Endometrial microvascular endothelial cells (primary cell): ENCODE data around the gene GARNL3. TPM values are rescaled to one million over a fixed set of nuclear protein-coding genes. Genes with fewer than 3 reads are reported as not detected.

Experiments
- in situ Hi-C: cut with HindIII; loops from 2 replicates; pipeline ENCODE4 v1.10.0; 2017; ENCODE audit warnings: low sequenced_read_pairs, low pct_unique_long_range_greater_than_20kb; ENCODE audit errors: inconsistent ontology term
- total RNA-seq: library from RNA; depleted of rRNA; stranded (reverse); fragments of >200 nt; gene quantifications from one replicate; pipeline ENCODE4 v1.2.3, GENCODE V29; 2015; ENCODE audit errors: inconsistent ontology term

The GARNL3 gene, protein sequence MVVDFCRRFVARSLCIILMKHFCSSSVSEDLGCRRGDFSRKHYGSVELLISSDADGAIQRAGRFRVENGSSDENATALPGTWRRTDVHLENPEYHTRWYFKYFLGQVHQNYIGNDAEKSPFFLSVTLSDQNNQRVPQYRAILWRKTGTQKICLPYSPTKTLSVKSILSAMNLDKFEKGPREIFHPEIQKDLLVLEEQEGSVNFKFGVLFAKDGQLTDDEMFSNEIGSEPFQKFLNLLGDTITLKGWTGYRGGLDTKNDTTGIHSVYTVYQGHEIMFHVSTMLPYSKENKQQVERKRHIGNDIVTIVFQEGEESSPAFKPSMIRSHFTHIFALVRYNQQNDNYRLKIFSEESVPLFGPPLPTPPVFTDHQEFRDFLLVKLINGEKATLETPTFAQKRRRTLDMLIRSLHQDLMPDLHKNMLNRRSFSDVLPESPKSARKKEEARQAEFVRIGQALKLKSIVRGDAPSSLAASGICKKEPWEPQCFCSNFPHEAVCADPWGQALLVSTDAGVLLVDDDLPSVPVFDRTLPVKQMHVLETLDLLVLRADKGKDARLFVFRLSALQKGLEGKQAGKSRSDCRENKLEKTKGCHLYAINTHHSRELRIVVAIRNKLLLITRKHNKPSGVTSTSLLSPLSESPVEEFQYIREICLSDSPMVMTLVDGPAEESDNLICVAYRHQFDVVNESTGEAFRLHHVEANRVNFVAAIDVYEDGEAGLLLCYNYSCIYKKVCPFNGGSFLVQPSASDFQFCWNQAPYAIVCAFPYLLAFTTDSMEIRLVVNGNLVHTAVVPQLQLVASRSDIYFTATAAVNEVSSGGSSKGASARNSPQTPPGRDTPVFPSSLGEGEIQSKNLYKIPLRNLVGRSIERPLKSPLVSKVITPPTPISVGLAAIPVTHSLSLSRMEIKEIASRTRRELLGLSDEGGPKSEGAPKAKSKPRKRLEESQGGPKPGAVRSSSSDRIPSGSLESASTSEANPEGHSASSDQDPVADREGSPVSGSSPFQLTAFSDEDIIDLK
- total RNA-seq: 6.2 TPM

DNA sequence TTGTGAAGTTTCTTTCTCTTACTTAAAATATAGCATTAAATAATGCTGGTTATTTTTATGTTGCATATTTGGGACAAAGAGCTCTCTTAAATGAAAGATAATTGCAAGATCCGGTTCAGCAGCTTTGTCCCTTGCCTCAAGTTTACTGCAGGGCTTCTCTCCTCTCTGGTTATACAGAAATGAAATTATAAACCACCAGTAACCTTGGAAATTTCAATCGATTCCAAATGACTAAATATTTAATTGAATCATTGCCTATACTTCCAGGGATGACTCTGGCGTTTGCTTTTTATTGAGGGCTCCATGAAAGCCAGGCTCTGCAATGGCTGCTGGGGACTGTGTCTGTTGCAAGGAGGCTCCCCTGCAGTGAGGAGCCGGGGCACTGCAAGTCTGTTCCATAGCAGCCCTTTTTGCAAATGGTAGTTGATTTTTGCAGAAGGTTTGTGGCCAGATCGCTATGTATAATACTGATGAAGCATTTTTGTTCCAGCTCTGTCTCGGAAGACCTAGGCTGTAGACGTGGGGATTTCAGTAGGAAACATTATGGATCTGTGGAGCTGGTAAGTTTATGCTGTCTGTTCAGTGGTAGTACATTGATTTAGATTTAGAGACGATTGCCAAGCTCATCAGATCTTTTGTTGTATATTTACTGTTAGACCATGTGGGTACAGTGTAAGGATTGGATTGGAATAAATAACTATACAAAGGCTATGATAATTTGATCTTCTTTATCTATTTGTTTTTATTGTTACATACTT, at the start of gene GARNL3:
Gene GARNL3, plus strand, starts transcription at position 313 of the 758 bp plus-strand sequence. Its CDS starts 104 bp downstream, at position 417.
- in situ Hi-C loops: no loop called here

DNA sequence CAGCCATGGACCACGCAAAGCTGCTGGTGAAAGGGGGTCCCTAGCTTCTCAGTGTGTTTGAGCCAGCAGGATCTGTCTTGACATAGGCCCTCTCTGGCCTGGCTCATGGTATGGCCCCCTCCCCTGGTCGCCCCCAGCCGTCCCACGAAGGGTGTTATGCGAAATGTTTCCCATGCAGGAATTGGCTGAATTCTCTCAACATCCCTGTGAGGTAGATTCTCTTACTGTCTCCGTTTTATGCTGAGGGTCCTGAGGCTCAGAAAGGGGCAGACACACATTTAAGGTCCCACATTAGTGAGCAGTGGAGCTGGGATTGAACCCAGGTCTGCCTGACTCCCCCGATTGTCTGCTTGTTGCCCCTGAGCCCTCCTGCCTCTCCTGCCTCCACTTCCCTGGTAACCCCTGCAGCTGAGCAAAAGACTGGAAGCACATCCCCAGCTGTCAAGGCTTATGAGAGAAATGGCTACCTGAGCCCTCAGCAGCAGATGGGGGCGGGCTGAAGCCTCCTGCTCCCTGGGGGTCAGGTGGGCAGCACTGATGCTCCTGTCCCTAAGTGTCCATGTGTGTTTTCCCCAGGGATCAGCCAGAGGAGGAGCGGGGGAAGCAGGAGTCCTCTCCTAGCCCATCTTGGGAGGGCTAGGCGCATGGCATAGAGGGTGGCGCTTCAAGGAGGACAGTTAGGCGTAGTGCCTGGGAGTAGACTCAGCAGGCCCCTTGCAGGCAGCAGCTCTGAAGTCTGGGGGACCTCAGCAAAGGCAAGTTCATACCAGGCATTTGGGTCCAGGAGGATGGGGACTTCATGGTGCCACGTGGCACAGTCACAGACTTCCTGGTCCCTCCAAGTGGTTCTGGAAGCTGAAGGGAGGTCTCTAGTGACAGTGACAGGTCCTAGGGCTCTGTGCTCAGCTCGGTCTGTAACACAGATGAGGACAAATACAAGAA, 49.0 kb upstream of the GARNL3 start:
- in situ Hi-C loops: no loop called here

DNA sequence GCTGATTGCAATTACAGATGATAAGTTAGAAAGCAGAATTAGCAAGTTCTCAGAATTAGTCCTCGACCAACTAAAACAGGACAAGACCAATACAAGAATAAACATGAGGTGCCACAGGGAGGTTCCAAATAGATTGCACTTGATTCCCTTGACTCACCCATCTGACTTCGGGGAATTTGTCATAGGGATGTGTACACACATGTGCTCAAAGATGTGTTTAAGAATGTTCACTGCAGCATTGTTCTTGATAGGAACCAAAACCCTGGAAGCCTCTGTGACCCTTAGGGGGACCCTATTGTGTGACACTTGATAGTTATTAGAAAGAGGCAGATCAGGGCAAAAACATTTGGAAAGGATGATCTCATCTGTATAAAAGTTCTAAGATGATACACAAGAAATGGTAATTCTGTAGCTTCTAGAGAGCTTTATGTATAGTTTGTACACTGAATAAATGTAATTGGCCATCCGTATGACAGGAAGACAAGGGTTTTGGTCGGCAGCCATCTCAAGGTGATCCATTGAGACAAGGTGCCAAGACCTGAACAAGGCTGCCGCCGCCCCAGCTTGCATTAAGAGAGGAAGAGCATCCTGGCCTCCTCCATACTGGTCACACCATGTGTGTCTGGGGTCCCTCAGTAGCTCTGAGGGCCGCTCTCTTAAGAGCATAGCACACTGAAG, 48.2 kb upstream of the GARNL3 start:
- in situ Hi-C loops: no loop called here

DNA sequence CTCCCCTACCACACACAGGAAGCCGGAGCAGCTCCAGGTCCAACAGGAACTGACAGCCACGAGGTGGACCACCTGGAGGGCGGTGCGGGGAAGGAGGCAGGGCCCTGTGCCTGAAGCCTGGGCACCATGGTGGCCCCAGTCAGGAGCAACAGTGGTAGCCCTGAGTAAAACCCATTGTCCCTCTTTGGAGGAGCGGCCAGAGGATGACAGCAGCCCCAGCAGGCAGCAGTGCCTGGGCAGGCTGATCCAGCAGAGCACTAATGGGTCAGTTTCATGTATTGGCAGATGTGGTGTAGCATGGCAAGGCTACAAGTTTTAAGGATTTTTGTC, 47.7 kb upstream of the GARNL3 start:
- in situ Hi-C loops: no loop called here

DNA sequence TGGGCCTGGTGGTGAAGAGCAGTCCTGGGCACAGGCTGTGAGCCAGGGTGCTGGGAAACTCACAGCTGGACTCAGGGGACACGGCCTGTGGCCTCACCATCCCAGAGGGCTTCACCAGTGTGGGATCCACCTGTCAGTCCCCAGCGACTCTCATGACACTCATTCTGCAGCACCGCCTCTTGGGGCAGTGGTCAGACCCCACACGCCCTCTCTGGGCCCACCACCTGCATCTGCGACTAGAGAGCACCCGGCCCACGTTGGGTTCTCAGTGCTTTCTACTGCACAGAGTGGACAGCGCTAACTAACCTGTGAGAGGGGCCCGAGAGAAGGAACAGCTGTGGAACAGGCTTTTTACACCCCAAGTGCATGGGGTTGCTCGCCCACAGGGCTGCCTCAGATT, 45.8 kb upstream of the GARNL3 start:
- in situ Hi-C loops: no loop called here

DNA sequence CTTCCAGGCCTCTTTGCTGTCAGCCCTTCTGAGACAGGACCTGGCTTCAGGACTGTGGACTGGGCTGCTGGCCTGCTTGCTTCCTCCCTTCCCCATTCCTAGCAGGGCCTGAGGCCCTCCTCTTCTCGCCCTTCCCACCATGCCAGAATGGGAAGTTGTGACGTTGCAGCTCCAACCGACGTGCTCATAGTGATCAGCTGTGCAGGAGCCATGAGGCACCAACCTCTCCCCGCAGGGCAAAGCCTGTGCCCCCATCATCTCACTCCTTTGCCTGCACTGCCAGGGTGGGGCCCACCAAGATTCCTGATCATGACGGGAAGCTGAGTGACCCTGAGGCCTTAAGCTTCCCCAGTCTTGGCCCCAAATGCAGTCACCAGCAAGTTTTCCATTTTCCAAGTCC, 45.1 kb upstream of the GARNL3 start:
- in situ Hi-C loops: no loop called here

DNA sequence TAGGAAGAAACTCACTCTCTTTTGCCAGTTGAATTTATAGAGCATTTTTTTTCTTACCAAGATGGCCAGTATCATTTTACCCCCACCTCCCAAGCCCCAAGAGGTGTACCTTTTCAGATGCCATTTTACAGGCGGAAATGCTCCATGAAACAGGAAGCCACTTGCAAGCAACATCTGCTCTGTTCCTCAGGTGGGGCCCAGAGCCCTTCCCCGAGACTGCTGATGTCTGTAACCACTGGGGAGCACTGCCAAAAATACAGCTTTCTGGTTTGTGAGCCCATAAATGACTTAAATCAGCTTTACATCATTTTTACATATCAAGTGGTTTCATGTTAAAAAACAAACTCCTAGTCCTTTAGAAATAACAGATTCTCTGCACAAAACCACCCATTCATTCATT, 42.9 kb upstream of the GARNL3 start:
- in situ Hi-C loops: no loop called here

DNA sequence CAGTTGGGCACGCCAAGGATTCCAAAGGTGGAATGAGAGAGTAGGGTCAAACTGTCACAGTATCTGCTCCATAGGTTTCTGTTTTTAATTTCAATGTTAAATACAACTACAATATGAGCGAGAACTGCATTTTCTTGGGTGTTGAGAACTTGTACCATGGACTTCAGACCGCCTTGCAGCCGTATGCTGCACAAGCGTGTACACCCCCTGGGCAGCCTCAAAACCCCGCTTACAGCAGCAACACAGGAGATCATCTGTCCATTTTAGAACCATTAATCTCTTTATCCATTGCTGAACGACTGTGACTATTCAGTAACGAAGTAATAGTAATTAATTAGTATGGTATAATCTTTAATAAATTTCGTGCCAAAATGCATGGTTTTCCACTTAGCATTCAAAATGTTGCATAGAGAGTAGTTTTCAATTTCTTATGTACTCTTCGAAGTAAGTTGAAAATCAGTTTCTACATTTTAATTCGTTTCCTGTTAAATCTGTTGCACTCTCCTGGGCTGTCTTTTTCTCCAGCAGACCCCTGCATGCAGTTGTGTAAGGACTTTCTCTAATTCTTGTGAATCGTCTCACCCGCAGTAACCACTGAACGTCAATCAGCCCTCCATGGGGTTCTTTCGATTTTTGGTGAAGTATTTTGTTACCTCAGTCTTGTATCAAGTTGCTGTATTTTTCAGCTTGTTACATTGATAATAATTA, 42.0 kb upstream of the GARNL3 start:
- in situ Hi-C loops: no loop called here

DNA sequence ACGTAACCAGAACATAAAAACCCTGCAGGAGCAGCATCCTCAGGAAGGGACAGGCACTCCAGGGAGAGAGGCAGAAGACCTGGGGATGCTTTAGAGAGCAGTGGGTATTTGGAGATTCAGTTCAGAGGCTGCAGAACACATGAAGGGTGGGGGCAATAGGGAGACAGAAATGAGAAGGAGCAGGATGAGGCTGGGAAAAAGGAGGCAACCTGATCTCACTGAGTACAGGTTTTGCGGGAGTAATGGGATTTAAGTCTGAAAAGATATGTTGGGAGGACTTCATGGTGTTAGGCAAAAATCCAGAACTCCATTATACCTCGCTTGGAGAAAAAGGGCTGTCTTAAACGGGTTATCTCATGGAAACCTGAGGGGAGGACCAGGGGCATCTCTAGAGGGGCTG, 41.3 kb upstream of the GARNL3 start:
- in situ Hi-C loops: no loop called here

DNA sequence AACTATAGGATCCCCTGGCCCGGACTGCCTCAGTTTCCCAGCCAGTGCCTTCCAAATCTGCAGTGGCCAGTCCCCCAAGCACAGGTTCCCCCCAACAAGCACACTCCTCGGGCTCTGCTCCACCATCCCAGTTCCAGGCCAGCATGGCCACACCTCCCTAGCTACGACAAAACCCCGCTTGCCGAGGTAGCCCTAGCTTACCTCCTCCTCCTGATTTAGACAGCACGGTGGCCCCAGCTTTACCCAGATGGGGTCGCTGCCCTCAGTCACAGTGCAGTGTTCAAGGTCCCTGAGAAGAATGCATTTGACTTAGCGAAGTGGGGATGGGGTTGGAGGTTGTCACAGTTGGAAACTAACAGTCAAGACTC, 40.8 kb upstream of the GARNL3 start:
- in situ Hi-C loops: no loop called here

DNA sequence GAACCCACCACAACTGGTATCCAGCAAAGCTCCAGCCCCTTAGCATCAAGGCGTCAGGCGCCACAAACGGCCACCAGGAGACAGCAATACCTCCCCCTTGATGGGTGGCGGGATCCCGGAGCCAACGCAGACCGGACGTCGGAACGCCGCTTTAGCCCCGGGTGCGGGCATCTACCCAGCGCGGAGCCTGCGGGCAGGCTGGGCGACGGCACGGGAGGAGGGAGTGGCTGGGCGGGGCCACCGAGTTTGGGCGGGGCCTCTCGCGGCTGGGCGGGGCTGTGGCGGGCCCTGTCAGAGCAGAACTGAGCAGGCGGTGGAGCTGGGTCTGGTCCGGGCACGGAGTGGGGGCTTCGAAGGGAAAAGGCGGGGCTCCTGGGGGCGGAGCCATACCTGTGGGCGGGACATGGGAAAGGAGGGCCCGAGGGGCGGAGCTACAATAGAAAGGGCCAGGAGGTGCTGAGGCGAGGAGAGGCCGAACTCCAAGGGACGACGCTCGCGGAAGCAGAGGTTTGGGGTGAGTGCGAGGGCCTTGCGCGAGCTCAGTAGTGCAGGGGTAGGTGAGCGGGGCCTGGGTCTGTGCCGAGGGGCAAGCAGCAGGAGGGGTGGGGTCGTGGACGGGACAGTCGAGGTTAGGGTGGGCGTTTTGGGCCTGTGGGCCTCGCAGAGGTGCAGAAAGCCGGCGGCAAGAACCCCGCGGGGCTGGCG, 40.2 kb upstream of the GARNL3 start:
- in situ Hi-C loops: no loop called here

DNA sequence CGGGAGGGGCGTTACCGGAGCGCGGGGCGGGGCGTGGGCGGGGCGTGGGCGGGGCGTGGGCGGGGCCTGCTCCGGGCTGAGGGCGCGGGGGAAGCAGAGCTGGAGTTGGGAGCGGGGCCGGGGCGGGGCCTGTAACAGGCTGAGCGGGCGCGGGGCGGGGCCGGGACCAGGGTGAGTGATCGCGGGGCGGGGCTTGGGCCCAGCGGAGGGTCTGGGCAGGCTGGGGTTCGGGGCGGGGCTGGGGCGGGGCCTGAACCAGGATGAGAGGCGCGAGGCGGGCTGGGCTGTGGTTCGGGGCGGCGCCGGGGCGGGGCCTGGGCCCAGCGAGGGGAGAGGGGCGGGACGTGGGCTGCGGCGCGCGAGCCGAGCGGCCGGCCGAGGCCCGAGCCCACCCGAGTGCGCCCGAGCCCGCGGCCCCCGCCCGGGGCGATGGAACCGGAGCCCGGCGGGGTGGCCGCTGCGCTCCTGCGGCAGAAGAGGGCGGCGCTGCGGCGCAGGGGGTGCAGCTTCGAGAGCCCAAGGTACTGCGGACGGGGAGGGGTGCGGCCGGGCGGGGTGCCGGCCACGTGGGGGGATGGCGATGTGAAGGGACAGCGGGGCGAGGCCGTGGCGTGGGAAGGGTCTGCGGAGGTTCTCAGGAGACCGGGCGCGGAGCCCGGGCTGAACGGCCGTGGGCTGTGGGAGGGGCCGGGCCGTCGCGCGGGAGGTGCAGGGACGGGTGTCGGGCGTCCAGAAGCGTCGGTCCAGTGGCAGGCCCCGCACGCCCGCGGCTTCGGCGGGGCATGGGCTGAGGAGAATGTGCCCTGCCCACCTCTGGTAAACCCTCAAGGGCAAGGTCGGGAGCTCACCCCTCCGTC, 39.5 kb upstream of the GARNL3 start:
- in situ Hi-C loops: no loop called here

DNA sequence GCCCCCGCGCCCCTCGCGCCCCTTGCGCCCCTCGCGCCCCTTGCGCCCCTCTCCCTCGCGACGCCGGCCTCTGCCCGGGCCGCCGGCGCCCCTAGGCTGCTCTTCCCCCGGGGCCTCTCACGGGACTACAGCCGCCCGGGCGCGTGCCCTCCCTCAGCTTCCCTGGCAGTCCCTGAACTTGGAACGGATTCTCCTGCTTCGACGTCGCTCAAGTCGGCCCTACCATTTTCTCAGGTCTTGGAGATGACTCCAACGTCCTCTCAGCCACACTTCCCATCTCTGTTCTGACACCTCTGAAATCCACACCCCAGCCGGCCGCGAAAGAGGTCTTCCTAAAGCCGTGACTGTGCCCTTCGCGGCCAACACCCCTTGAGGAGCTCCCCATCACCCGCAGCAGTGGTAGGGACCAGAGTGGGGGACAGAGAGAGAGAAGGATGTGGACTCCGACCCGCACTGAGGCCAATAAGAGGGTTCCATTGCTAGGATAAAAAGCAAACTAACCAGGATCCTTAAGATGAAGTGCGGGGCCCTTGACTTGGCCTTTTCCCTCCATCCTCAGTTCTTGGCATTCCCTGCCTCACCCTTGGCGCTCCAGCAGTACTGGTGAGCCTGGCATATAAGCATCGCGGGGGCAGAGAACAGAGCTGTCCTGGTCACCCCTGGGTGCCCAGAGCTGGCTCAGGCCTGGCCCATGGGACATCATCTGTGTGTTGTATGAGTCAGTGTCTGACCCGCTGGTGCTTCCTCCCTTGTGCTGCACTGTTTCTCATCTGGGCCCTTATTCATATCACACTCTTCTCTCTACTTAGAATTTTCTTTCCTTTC, 38.6 kb upstream of the GARNL3 start:
- in situ Hi-C loops: no loop called here

DNA sequence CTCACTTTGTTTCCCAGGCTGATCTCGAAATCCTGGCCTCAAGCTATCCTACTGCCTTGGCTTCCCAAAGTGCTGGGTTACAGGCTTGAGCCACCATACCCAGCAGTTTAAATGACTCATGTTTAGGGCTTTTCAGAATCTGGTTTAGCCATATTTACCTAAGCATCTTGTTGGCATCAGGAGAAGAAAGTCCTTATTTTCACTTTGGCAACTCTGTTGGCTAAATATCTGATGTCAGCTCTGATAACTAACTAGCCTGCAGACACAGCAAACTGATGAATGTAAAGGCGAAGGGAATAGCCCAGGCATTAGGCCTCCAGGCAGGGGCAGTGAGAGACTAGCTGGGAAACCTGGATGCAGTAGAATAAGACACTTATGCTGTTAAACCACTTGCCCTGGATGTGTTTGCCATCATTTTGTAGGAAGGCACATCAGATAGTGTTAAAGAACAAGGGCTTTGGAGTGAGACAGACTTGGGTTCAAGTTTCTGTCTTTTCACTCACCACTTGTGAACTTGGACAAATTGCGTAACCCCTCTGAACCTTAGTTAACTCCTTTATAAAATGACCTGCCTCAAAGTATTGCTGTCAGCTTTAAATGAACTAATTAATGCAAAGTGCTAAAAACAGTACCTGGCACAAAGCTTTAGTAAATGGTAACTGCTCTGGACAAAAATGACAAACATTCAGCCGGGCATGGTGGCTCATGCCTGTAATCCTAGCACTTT, 34.7 kb upstream of the GARNL3 start:
- in situ Hi-C loops: no loop called here
